GM21515 (cell line): Measurements from ENCODE around the gene TOPAZ1.

Source experiments
- ATAC-seq: cut with Tn5 transposase; IDR thresholded peaks from one replicate; pipeline ENCODE4 v1.9.1; 2021; ENCODE audit not compliant: unreplicated experiment

TOPAZ1 gene

DNA sequence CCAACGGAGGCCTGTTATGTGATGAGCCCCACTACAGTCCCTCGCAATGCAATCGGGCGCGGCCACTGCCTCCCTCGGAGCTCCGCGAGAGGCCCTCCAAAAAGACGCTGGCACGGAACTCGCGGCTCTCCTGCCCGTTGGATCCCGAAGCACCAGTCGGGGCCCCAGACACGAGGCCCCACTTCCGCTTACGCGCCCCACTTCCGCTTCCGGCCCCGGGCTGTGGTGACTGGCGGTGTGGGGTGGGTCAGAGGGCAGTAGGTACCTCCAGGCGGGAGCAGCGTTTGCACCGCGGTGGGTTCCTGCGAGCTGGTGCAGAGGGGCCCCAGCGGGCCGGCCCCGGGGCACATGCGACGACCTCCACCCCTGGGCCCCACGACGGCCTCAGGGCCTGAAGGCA, at the start of gene TOPAZ1:
Gene TOPAZ1 (plus strand): TSS at position 181 of the 400 bp plus-strand sequence. CDS start 168 bp downstream, at position 349.
- ATAC-seq, result no peak

- ATAC-seq, result peak; percentile 62
Measured at GRCh38 chr3:44198284-44199269, 43.1 kb upstream of the TOPAZ1 start.

DNA sequence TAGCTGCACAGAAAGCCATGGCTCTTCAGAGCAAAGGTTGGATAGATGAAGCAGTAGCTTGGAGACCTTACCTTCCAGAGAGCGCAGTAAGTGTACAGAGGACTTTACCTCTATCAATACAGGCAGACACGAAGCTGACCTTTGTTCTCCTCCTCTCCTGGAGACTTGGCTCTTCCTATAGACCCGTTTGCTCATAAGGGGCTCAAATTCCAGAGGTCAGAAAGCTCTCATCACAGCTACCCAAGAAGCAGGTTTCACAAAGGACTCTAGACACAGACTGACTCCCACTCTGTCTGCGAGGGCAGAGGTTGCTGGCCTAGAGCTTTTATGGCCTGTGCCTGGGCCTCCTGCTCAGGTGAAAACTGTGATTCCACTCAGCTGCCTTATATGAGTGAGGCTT, 35.4 kb upstream of the TOPAZ1 start:
- ATAC-seq, result no peak

DNA sequence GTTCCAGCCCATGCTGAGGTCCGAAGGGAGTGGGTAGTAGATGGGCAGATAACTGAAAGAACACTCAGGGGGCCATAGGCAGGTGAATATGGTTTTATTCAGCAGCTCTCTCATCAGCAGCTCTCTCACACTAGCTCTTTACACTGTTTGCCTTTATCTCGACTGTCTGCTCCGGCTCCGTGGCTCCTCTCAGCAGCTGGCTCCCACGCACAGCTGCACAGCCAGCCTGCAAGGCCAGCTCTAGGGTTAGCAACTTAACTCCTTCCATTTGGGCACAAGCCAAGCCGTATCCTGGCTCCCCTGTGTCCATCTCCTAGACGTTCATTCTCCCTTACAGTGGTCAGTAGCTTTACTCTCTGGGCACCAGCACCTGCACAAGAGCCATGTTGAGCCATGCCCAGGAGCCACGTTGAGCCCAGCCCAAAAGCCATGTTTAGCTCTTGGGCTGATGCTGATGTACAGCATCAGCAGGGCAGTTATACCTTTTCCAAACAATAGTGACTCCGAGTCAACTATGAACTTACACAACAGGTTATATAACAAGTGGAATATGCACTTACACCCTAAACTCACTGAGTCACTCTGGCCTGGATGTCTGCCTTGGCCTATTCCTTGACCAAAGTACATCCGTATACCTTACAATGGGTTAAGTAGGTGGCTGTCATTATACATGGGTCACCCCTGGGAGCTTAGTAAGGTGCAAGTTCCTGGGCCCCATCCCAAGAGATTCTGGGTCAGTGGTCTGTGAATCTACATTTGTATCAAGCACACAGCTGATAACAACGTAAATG, 34.6 kb upstream of the TOPAZ1 start:
- no peak for ATAC-seq

- ATAC-seq, result no peak
Measured at GRCh38 chr3:44208086-44208485, 33.6 kb upstream of the TOPAZ1 start.

DNA sequence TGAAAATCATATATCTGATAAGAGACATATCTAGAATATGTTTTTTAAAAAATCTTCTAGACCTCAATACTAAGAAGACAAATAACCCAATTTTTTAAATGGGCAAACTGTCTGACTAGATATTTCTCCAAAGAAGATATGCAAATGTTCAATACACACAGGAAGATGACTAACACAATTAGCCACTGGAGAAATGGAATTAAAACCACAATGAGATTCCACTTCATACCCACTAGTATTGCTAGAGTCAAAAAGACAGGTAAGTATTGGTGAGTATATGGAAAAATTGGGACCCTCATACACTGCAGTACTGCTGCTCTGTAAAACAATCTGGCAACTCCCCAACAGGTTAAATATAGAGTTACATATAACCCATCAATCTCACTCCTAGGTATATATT, 33.1 kb upstream of the TOPAZ1 start:
- ATAC-seq, result no peak

- no peak for ATAC-seq
Measured at GRCh38 chr3:44210967-44211366, 30.7 kb upstream of the TOPAZ1 start.

GRCh38 chr3:44222337-44222736, 19.3 kb upstream of the TOPAZ1 start:
- no peak for ATAC-seq

DNA sequence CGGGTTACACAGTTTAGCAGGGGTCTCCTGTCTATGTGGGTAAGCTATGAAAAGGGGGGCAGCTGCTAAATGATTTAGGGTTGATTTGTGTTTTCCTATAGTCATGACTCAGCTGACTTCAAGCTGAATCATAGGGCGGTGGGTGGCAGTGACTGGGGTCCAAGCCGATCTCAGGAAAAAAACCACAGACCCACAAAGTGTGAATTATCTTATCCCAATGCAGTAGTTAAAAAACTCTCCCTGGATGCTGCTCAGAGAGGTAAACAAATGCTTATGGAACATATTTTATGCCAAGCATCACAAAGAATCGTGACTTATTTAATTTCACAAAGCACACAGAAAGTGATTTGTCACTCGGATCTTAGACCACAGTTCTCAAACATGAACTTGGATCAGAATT, 18.4 kb upstream of the TOPAZ1 start:
- ATAC-seq, result no peak

DNA sequence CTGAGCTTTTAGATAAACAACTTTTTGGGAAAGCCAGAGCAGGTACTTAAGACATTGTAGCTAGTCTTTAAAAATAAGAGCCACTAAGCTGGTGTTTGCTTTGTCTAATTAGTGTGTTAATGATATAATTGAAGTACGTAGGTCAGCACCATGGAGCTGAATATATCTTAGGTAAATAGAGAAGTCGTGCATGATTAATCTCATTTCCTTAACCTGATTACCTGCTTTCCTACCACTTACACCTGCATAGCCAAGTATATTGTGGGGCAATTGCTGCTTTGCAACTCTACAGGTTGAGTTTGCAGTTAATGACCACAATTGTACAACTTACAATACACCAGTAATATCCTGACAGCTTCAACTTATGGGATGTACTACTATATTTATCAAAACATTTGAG, 17.6 kb upstream of the TOPAZ1 start:
- no peak for ATAC-seq

DNA sequence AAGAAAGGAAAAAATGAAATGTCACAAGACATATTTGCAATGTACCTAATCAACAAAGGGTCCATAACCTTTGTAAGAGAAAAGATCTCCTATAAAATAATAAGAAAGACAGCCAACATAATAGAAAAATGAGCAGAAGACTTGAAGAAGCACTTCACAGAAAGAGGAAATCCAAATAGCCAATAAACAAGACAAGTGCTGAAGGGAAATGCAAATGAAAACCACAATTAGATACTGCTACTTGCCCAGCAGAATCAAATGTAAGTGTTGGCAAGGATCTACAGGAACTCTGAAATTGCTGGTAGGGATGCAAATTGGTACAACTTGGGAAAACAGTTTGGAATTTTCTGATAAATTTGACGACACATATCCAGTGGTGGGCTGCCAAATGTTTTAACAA, 15.1 kb upstream of the TOPAZ1 start:
- no peak for ATAC-seq

DNA sequence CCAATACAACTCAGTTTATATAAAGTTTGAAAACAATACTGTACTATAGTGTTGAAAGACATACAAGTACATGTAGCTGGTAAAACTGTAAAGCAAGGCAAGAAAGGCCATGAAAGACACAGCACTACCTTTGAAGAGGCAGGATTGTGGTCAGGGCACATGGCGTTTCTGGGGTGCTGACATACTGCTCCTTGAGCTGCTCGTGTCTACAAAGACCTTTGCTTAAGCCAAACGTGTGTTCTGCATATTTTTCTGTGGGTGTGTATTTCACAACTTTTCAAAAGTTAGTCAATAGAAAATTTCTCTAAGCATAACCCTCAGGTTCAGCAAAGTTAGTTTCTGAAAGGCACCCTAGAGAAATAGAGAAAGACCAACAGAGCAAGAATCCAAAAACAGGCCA, 14.1 kb upstream of the TOPAZ1 start:
- ATAC-seq, result no peak

DNA sequence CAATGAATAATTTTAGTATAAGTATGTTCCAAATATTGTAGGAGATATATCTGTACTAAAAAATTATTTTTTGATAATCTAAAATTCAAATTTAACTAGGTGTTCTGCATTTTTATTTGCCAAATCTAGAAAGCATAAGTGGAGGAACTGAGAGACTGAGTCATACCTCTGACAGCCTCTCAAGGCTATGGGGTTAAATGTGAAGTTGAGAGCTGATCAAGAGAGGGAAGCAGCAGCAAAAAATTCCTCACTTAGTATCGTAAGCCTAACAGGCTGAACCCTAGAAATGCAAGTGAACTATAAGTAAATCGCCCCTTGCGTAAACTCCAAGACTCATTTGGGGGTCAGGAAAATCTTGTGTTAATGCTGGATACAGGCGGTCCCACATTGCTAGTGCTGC, 12.8 kb upstream of the TOPAZ1 start:
- ATAC-seq, result no peak

DNA sequence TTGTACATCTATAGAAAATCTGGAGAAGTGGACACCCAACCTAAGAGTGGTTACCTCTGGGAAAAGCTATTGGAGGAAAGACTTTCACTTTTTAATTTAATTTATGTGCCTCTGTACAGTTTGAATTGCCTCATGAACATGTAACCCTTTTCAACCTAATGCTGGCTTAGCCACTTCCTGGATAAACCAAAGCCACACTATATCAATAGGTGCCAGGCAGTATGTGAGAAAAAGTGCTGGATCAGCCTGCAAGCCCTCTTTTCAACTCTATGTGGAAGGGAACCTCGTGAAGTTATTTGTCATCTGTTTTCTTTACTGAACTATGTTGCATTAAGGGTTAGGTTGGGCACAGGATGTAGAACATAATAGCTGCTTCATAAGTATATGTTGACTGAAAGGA, 9.3 kb upstream of the TOPAZ1 start:
- ATAC-seq, result no peak

- no peak for ATAC-seq
Measured at GRCh38 chr3:44234648-44235268, 6.9 kb upstream of the TOPAZ1 start.

GRCh38 chr3:44235604-44236484, 5.8 kb upstream of the TOPAZ1 start:
- peak; percentile 70 for ATAC-seq

GRCh38 chr3:44236485-44236908, 5.2 kb upstream of the TOPAZ1 start:
- no peak for ATAC-seq

- no peak for ATAC-seq
Measured at GRCh38 chr3:44237161-44237560, 4.5 kb upstream of the TOPAZ1 start.

GRCh38 chr3:44237665-44238064, 4.0 kb upstream of the TOPAZ1 start:
- ATAC-seq, result no peak

DNA sequence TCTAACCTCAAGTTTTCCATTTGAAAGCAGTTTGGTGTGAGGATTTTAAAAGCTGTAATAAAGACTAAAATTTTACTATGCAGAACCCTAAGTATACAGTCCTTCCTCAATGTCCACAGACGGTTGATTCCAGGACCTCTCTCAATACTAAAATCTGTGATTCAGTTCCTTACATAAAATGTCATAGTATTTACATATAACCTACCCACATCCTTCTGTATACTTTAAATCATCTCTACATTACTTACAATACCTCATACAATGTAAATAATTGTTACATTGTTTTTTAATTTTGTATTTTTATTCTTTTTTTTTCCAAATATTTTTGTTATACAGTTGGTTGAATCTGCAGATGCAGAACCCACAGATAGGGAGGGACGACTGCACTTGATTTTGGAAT, 2.8 kb upstream of the TOPAZ1 start:
- no peak for ATAC-seq
